GM06990 (cell line): Measurements from ENCODE around the gene ZNF513.
"Not testable (repeated sequence)": the region's sequence is repeated elsewhere in the genome, so short reads cannot be mapped to it uniquely, and the experiment has no call there.

Experiments used
- DNase-seq: peaks from one replicate; pipeline ENCODE4 v3.0.0-alpha.2; 2011; ENCODE audit not compliant: insufficient read length; ENCODE audit errors: extremely low read depth
- H3K27me3 ChIP-seq: replicated peaks from 2 replicates; pipeline ENCODE4 v1.6.0; 2011; ENCODE audit warnings: low read length; ENCODE audit not compliant: control insufficient read depth, insufficient read depth
- H3K36me3 ChIP-seq: 2 replicates; pipeline ENCODE4 v1.5.1; 2011; ENCODE audit warnings: low read length; ENCODE audit not compliant: control insufficient read depth, insufficient read depth
- H3K4me3 ChIP-seq: replicated peaks from 2 replicates; pipeline ENCODE4 v1.5.1; 2011; ENCODE audit warnings: low read depth, mild to moderate bottlenecking, control low read depth, low read length
- CTCF ChIP-seq: IDR thresholded peaks from 2 replicates; pipeline ENCODE4 v1.5.1; 2011; ENCODE audit warnings: low read length, control low read depth, mild to moderate bottlenecking, inconsistent platforms; ENCODE audit not compliant: insufficient read depth, poor library complexity, severe bottlenecking

Gene ZNF513

DNA sequence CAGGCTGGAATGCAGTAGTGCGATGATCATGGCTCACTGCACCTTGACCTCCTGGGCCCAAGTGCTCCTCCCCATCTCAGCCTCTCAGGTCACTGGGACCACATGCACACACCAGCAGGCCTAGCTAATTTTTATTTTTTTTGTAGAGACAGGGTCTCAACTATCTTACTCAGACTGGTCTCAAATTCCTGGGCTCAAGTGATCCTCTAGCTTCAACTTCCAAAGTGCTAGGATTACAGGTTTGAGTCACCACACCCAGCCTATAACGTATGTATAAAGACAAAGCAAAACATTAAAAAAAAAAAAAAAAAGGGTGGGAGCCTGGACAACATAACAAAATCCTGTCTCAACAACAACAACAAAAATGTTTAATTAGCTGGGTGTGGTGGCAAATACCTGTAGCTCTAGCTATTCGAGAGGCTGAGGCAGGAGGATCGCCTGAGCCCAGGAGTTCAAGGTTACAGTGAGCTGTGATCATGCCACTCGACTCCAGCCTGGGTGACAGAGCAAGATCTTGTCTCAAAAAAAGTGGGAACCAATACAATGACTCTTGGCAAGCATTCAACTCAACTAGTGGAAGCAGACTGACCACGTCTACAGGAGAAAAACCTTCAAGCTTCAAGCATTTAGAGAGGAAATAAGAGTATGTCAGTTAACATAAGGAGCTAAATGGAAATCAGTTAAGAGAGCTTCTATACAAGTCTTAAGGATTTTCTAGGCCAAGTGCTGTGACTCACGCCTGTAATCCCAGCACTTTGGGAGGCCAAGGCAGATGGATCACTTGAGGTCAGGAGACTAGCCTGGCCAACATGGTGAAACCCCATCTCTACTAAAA is 26.6 kb downstream of the ZNF513 start:
- H3K27me3 ChIP-seq, result no peaks in the 10 kb centered on the region
- H3K36me3 ChIP-seq, result peaks cover 2% of the 10 kb centered on the region; the same call in 1 of the 2 replicates
- no peak overlapping the region for H3K4me3 ChIP-seq
- TF ChIP-seq CTCF, result no peak
- no peak for DNase-seq

GRCh38 chr2:27353386-27353761 is 27.2 kb downstream of the ZNF513 start:
- H3K4me3 ChIP-seq, H3K36me3 ChIP-seq, H3K27me3 ChIP-seq, DNase-seq: not testable (repeated sequence)

GRCh38 chr2:27351802-27352598 is 28.5 kb downstream of the ZNF513 start:
- DNase-seq, result no peak
- H3K27me3 ChIP-seq, result no peaks in the 10 kb centered on the region
- no peak for TF ChIP-seq CTCF
- H3K4me3 ChIP-seq, result no peak overlapping the region
- peaks cover 2% of the 10 kb centered on the region; the same call in 1 of the 2 replicates for H3K36me3 ChIP-seq

GRCh38 chr2:27350106-27350693 is 30.3 kb downstream of the ZNF513 start:
- Histone ChIP-seq H3K27me3 (no peaks in the 10 kb centered on the region), H3K36me3 (peaks cover 2% of the 10 kb centered on the region; the same call in 1 of the 2 replicates), H3K4me3 (no peak overlapping the region)
- no peak for TF ChIP-seq CTCF
- no peak for DNase-seq

- no peaks in the 10 kb centered on the region for H3K27me3 ChIP-seq
- peaks cover 4% of the 10 kb centered on the region for H3K36me3 ChIP-seq
- TF ChIP-seq CTCF, result no peak
- no peak overlapping the region for H3K4me3 ChIP-seq
- no peak for DNase-seq
Observed at GRCh38 chr2:27347641-27348040, 32.9 kb downstream of the ZNF513 start.

DNA sequence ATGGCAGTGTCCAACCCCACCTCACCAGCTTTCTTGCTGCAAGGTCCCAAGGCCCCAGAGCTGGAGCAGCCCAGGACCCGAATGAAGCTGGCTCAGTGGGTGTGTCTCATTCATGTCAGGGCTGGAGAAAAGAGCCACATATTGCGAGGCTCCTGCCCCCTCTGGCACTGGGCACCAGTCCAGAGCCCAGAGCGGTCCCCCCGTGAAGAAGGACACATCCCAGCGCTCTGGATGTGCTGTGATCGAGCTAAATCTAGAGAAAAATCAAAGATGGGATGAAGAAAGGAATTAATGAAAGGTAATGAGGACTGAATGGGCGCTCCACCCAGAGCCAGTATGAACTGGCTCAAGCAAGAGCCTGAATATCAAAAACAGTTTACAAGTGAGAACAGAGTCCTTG is 44.4 kb downstream of the ZNF513 start:
- Histone ChIP-seq H3K36me3 (peaks cover 23% of the 10 kb centered on the region), H3K27me3 (no peaks in the 10 kb centered on the region), H3K4me3 (no peak overlapping the region)
- no peak for DNase-seq
- TF ChIP-seq CTCF, result no peak
